ENCODE data around the gene GRAMD1C.

Gene GRAMD1C

DNA sequence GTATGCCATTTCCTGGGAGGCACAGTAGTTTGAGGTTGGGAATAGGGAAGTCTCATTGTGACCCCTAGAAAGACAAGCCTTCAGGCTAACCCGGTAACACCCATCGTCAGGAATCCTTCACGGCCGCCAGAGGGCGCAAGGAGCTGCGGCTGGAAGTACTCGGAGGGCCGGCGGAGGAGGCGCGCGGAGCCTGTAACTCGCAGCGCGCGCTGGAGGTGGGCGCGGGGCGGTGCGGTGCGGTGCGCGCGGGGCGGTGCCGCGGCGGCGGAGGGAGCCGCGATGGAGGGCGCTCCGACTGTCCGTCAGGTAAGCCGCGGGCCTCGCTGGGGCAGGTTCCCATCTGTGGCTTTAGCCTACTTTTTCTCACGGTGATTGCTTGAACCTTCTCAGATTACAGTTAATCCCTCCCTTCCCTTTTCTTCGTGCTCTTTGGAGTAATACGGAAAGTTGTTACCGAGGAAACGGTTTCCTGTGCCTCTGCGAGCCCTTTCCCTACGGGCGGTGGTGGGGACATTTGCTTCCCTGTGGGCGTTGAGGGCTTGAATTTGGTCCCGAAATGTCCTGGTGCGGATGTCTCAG lies at the start of gene GRAMD1C:
TSS of gene GRAMD1C (plus strand) at position 158 of the 579 bp plus-strand sequence. CDS start at position 280, 122 bp downstream.
- TF ChIP-seq, protein P1, sequence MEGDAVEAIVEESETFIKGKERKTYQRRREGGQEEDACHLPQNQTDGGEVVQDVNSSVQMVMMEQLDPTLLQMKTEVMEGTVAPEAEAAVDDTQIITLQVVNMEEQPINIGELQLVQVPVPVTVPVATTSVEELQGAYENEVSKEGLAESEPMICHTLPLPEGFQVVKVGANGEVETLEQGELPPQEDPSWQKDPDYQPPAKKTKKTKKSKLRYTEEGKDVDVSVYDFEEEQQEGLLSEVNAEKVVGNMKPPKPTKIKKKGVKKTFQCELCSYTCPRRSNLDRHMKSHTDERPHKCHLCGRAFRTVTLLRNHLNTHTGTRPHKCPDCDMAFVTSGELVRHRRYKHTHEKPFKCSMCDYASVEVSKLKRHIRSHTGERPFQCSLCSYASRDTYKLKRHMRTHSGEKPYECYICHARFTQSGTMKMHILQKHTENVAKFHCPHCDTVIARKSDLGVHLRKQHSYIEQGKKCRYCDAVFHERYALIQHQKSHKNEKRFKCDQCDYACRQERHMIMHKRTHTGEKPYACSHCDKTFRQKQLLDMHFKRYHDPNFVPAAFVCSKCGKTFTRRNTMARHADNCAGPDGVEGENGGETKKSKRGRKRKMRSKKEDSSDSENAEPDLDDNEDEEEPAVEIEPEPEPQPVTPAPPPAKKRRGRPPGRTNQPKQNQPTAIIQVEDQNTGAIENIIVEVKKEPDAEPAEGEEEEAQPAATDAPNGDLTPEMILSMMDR (IDR thresholded peaks at IDR 0.05; ENCODE audit: insufficient read depth, low read depth, low read length, missing control alignments), result peak; percentile 84
- peak within 1 kb of the TSS; percentile 63 for H3K4me3 ChIP-seq (ENCODE audit: low read depth, low read length)
- DNase-seq (ENCODE audit: low read depth), result peak; percentile 96

DNA sequence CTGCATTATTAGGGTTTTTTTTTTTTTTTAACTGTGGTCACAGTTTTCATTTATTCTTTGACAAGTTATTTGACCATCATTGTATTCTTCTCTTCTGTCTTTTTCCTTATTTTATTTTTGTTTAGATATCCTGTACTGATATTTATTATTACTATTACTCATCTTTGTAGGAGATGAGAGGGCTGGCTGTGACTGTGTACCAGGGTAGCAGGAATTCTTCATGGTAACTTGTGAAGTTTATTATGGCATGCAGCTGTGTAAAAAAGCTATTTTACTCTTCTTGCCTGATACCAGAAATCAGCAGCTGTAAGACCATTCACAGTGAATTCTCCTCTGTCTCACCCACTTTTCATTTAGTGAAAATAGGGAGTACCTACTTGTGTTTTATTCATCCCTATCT lies 47.2 kb upstream of the GRAMD1C start:
- TF ChIP-seq, protein P1 (IDR thresholded peaks at IDR 0.05; ENCODE audit: insufficient read depth, low read depth, low read length, missing control alignments), result no peak

DNA sequence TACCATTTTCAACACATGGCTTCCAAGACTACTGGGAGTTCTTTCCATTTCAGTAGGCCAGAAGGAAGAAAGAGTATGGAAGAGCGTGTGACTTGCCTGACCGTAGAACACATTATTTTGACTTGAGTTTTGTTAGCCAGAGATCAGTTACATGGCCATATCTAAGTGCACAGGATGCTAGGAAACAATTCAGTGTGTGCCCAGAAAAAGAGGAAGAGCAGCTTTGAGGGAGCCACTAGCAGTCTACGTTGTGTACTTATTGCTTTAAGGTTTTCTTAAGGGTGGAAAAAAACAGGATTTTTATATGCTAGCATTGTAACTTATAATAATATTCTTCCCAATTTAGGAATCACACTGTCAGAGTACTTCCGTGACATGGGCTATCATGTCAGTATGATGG lies 44.1 kb upstream of the GRAMD1C start:
- DNase-seq (ENCODE audit: low read depth), result no peak
- no peak overlapping the region for H3K4me3 ChIP-seq (ENCODE audit: low read depth, low read length)
- TF ChIP-seq, protein P1 (IDR thresholded peaks at IDR 0.05; ENCODE audit: insufficient read depth, low read depth, low read length, missing control alignments), result no peak

More for the DNA sequence above, 47.2 kb upstream of the GRAMD1C start:
- no peak overlapping the region for H3K4me3 ChIP-seq (ENCODE audit: low read depth, low read length)
- DNase-seq (ENCODE audit: low read depth), result no peak

DNA sequence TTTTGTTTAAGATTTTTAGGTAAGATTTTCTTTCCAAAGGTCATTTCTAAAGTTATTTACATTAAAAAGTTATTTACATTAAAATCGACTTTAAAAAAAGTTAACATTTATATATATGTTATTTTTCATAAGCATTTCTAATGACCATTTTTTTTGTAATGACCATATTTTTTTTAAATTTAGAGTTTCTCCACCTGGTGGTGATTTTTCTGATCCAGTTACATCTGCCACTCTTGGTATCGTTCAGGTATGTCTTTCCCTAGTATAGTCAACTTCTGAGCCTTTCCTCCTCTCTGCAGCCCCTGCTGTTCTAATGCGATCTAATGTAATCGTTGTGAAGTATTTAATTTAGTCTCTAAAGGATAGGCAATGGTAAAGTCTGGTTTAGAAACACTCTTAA lies 42.9 kb upstream of the GRAMD1C start:
- TF ChIP-seq, protein P1 (IDR thresholded peaks at IDR 0.05; ENCODE audit: insufficient read depth, low read depth, low read length, missing control alignments), result no peak
- no peak for DNase-seq (ENCODE audit: low read depth)

DNA sequence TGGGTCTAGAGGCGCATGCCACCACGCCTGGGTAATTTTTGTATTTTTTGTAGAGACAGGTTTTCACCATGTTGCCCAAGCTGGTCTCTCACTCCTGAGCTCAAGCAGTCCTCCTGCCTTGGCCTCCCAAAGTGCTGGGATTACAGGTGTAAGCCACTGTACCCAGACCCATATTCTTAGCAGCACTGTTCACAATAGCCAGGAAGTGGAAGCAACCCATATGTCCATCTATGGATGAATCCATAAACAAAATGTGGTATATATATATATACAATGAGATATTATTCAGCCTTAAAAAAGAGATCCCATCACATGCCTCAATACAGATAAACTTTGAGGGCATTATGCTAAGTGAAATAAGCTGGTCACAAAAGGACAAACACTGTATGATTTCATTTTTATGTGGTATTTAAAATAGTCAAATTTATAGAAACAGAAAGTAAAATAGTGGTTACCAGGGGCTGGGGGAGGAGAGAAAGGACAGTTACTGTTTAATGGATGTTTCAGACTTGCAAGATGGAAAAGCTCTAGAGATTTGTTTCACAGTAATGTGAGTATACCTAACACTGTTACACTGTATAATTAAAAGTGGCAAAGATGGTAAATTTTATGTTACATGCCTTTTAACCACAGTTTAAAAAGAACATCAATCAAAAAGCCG lies 35.7 kb upstream of the GRAMD1C start:
- TF ChIP-seq, protein P1 (IDR thresholded peaks at IDR 0.05; ENCODE audit: insufficient read depth, low read depth, low read length, missing control alignments), result no peak
- H3K4me3 ChIP-seq (ENCODE audit: low read depth, low read length), result no peak overlapping the region
- DNase-seq (ENCODE audit: low read depth), result peak; percentile 18

More for the DNA sequence above, 42.9 kb upstream of the GRAMD1C start:
- no peak overlapping the region for H3K4me3 ChIP-seq (ENCODE audit: low read depth, low read length)

DNA sequence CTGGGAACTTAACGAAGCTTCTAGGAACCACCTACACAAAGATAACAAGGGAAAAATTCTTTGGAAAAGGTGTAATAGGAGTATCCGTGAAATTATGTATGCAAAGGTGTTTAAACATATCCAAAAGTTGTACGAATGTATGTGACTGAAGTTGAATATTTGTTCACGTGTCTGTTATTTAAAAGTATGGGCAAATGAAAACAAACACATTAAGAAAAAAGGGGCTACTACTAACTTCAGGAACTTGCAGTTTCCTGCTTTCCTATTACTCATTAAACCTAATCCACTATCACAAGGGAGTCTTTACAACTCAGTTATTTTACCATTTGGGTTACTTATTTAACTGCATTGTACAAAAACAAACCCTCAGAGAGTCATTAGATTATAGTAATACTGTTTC lies 33.9 kb upstream of the GRAMD1C start:
- H3K4me3 ChIP-seq (ENCODE audit: low read depth, low read length), result no peak overlapping the region
- TF ChIP-seq, protein P1 (IDR thresholded peaks at IDR 0.05; ENCODE audit: insufficient read depth, low read depth, low read length, missing control alignments), result no peak
- no peak for DNase-seq (ENCODE audit: low read depth)
